SK-N-SH (cell line): ENCODE measurements around the gene CERS6.

Source experiments
- GABPA ChIP-seq: IDR thresholded peaks from 2 replicates; pipeline ENCODE4 v1.4.0; 2012; ENCODE audit warnings: low read depth, mild to moderate bottlenecking
- POLR2AphosphoS5 ChIP-seq: IDR thresholded peaks from 2 replicates; pipeline ENCODE4 v1.6.1; 2012; ENCODE audit warnings: low read depth, low read length
- TF ChIP-seq, protein P1 (sequence below): fragments of 200-600 bp; sonication (generic); IDR thresholded peaks from 2 replicates; pipeline ENCODE4 v1.6.1; 2017; ENCODE audit warnings: antibody characterized with exemption, mild to moderate bottlenecking, moderate library complexity

- TF ChIP-seq POLR2AphosphoS5 (no peak), GABPA (no peak)
- TF ChIP-seq, protein P1, sequence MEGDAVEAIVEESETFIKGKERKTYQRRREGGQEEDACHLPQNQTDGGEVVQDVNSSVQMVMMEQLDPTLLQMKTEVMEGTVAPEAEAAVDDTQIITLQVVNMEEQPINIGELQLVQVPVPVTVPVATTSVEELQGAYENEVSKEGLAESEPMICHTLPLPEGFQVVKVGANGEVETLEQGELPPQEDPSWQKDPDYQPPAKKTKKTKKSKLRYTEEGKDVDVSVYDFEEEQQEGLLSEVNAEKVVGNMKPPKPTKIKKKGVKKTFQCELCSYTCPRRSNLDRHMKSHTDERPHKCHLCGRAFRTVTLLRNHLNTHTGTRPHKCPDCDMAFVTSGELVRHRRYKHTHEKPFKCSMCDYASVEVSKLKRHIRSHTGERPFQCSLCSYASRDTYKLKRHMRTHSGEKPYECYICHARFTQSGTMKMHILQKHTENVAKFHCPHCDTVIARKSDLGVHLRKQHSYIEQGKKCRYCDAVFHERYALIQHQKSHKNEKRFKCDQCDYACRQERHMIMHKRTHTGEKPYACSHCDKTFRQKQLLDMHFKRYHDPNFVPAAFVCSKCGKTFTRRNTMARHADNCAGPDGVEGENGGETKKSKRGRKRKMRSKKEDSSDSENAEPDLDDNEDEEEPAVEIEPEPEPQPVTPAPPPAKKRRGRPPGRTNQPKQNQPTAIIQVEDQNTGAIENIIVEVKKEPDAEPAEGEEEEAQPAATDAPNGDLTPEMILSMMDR, result no peak
Measured at GRCh38 chr2:168683996-168684395, 227.9 kb downstream of the CERS6 start.
